ENCODE data around the gene THSD4. TPM values are rescaled to one million over a fixed set of nuclear protein-coding genes. Genes with fewer than 3 reads are reported as not detected.
A peak's percentile ranks its signal among the peaks of the same experiment; 100 is the strongest.
"Not testable (repeated sequence)": the region's sequence is repeated elsewhere in the genome, so short reads cannot be mapped to it uniquely, and the experiment has no call there.

Gene THSD4
- total RNA-seq, 6 donors from 2014 or later: 16.8 to 39.7 (median 21.7) TPM

- 83 to 88% methylated on average over 13 of the region's 13 CpGs for WGBS, 2 donors
- Histone ChIP-seq H3K36me3 (no peaks in the 10 kb centered on the region), H3K4me3 (no peak overlapping the region), H3K4me1 (no peaks in the 10 kb centered on the region), H3K9me3 (no peaks in the 10 kb centered on the region), H3K27me3 (no peaks in the 10 kb centered on the region), H3K27ac (no peak overlapping the region)
- no peak for TF ChIP-seq EP300 (IDR thresholded peaks at IDR 0.05)
- no peak for TF ChIP-seq POLR2AphosphoS5 (IDR thresholded peaks at IDR 0.05)
- TF ChIP-seq POLR2A (IDR thresholded peaks at IDR 0.05): no peak
- TF ChIP-seq CTCF (IDR thresholded peaks at IDR 0.05): no peak
- DNase-seq: no peak
- peak in 1 of 2 donors; percentile 37 for ATAC-seq (ENCODE audit: low FRiP score in 2 of 2)
Observed at GRCh38 chr15:71718116-71718910, 603.0 kb downstream of the THSD4 start.

- Histone ChIP-seq H3K4me1 (no peaks in the 10 kb centered on the region), H3K27ac (no peak overlapping the region), H3K36me3 (no peaks in the 10 kb centered on the region), H3K4me3 (no peak overlapping the region), H3K9me3 (no peaks in the 10 kb centered on the region), H3K27me3 (no peaks in the 10 kb centered on the region)
- ATAC-seq (ENCODE audit: low FRiP score in 2 of 2) (no peak), DNase-seq (no peak)
- no peak for TF ChIP-seq CTCF (IDR thresholded peaks at IDR 0.05)
- no peak for TF ChIP-seq EP300 (IDR thresholded peaks at IDR 0.05)
- no peak for TF ChIP-seq POLR2A (IDR thresholded peaks at IDR 0.05)
Observed at GRCh38 chr15:71723344-71723743, 608.1 kb downstream of the THSD4 start.

GRCh38 chr15:71725207-71725955, 610.1 kb downstream of the THSD4 start:
- DNase-seq; H3K27me3 ChIP-seq; H3K4me3 ChIP-seq; H3K4me1 ChIP-seq; H3K36me3 ChIP-seq; ATAC-seq (ENCODE audit: low FRiP score in 2 of 2); H3K9me3 ChIP-seq; H3K27ac ChIP-seq: not testable (repeated sequence)
- WGBS, 2 donors: 91 to 95% methylated on average over 4 of the region's 4 CpGs

- Histone ChIP-seq H3K27ac (no peak overlapping the region), H3K27me3 (peaks cover 0 to 3% (median 0%) of the 10 kb centered on the region in 4 donors), H3K4me3 (no peak overlapping the region), H3K4me1 (peaks cover 0 to 5% (median 2%) of the 10 kb centered on the region in 4 donors), H3K9me3 (no peaks in the 10 kb centered on the region), H3K36me3 (no peaks in the 10 kb centered on the region)
- TF ChIP-seq POLR2AphosphoS5 (IDR thresholded peaks at IDR 0.05) (no peak), POLR2A (IDR thresholded peaks at IDR 0.05) (no peak), CTCF (IDR thresholded peaks at IDR 0.05) (no peak), EP300 (IDR thresholded peaks at IDR 0.05) (no peak)
- ATAC-seq (ENCODE audit: low FRiP score in 2 of 2): no peak
- no peak for DNase-seq
- WGBS, 2 donors: 63 to 77% methylated on average over 3 of the region's 3 CpGs
Observed at GRCh38 chr15:71728881-71729280, 613.6 kb downstream of the THSD4 start.

- WGBS, 2 donors: 33 to 45% methylated on average over 2 of the region's 2 CpGs
- no peak overlapping the region for H3K4me3 ChIP-seq
- TF ChIP-seq EP300 (IDR thresholded peaks at IDR 0.05) (no peak), POLR2A (IDR thresholded peaks at IDR 0.05) (no peak), POLR2AphosphoS5 (IDR thresholded peaks at IDR 0.05) (no peak), CTCF (IDR thresholded peaks at IDR 0.05) (no peak)
- peaks cover 0 to 5% (median 2%) of the 10 kb centered on the region in 4 donors for H3K4me1 ChIP-seq
- ATAC-seq (ENCODE audit: low FRiP score in 2 of 2) (no peak), DNase-seq (no peak)
- peaks cover 0 to 3% (median 0%) of the 10 kb centered on the region in 4 donors for H3K27me3 ChIP-seq
- H3K9me3 ChIP-seq: no peaks in the 10 kb centered on the region
- H3K36me3 ChIP-seq: no peaks in the 10 kb centered on the region
- no peak overlapping the region for H3K27ac ChIP-seq
Observed at GRCh38 chr15:71729319-71729718, 614.0 kb downstream of the THSD4 start.

Measured in upper lobe of left lung (tissue), 6 donors.